ENCODE results near the gene STXBP6.
A peak's percentile ranks its signal among the peaks of the same experiment; 100 is the strongest.
"Not testable (repeated sequence)": the region's sequence is repeated elsewhere in the genome, so short reads cannot be mapped to it uniquely, and the experiment has no call there.

The STXBP6 gene

DNA sequence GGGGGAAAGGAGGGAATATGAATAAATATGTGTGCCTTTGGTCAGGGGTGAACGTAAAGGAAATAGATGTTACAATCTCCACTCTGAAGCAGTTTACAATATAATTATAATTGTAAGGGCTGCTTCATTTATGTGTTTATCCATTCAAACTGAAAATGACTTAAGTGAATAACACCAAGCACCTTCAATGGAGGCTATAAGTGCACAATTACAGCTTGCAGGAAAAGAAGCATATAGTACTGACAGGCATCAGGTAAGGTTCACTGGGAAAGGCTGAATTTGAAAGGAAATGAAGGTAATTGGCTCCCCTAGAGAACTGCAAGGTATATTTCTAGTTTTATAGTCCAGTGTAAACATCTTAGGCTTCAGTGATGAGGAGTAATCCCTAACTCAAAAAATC lies 192.7 kb downstream of the STXBP6 start:
- DNase-seq, result no peak
- intact Hi-C loops (cut with DNase I), result no loop called here

DNA sequence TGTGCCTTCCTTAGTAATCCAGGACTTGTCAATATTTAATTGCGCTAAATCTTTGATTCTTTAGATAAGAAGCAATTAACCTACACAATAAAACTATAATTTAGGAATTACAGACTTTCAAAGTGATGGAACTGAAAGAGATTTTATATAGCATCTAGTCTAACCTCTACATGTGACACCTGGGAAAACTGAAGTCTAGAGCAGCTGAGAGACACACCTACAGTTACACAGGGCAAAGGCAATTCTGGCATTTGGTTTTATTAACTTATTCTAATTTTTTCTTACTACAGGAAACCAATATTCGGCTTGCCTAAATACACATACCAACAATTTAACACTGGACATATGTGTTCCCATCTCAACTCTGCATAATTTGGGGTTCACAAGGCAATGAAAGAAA lies 196.5 kb downstream of the STXBP6 start:
- DNase-seq, result no peak
- intact Hi-C loops (cut with DNase I), result no loop called here

DNA sequence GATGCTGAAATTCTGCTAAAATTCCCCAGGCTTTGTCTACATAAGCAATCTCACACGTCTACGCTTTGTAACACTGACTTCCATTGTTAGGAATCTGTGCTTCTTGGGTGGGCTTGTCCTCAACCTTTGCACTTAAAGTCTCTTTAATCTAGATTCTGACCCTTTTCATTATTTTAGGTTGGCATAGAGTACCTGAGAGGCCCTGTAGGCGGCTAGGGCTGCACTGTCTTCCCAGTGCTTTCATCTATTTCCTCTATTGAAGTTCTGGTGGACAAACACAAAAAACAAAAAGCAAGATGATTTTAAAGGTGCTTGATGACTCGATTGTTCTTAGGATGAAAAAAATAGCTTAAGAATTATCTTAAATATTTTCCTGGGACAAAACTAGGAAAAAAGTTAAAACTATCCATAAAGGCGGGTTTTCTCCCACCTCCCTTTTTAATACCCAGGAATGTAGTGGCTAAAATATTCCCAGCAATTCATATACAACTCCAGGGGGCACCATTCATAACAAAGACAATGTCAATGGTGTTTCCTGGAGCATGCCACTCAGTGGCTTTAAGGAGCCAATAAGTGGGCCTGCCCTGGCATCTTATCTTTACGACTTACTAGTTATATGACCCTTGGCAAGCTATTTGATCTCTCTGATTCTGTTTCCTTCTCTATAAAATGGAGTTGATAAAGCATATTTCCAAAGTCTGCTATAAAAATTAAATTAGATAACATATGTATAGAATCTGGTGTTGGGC lies 197.5 kb downstream of the STXBP6 start:
- intact Hi-C loops (cut with DNase I), result no loop called here
- no peak for DNase-seq

DNA sequence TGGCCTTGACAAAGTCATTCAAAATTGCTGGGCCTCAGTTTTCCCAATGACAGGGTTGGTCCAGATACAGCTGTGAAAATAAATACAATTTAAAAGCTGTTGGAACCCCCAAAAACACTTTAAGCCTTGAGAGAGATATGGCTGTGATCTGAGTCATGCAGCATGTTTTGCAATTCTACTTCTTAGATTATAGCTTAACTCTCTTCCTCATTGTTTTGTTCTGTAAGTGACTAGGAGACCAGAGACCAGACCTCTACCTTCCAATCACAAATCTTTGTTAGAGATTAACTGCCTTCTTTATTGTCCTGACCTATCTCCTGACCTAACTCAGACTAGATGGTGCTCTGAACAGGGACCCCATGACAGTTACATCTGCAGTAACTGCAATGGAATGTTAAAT lies 198.1 kb downstream of the STXBP6 start:
- intact Hi-C loops (cut with DNase I), result no loop called here

DNA sequence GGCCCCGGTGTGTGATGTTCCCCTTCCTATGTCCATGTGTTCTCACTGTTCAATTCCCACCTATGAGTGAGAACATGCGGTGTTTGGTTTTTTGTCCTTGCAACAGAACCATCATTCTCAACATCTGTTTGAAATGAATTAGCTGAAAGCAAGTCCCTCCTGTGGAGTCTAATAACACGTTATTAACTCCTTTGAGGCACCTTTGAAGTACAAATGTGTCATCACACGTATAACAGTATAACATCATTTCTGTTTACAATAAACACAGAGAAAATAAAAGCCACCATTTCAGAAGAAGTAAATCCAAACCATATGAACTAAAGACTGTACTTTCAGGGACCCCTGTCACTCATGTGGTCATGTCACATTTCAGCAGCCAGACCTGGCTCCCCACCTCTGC lies 198.5 kb downstream of the STXBP6 start:
- DNase-seq, result no peak
- intact Hi-C loops (cut with DNase I), result no loop called here

More for the DNA sequence above, 198.1 kb downstream of the STXBP6 start:
- no peak for DNase-seq

DNA sequence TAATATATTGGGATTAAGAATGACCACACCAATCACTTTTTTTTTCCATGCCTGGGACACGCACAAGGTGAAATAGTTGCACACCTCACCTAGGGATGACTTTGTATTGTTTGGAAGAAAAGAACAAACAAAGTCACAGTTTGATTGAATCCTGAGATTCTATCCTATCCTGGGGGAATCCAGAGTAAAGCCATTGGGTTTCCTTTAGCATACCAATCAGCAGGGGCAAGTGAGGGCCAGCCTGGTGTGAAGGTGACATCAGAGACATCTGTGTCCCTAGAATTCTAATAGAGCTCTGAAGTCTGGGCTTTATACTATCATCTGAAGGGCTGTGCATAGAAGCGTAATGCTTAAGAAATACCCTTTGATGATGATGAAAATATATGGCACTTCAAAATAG lies 199.9 kb downstream of the STXBP6 start:
- no peak for DNase-seq
- intact Hi-C loops (cut with DNase I), result no loop called here

DNA sequence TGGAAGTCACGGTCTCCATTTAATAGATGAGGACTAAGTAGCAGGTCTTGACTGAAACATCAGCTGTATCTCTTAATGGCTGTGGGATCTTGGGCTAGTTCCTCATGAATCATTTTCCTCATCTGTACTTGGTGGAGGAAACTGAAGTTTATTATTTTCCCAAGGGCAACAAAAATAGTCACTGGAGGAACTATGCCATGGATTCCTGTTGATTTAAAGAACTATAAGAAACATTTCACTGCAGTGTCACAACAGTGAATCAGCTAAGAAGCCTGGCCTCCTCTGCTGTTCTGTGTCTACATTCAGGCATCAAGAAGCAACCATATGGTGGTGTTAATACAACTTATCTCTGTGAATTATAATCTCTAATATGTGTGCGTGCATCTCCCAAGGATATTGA lies 200.5 kb downstream of the STXBP6 start:
- DNase-seq, result no peak
- intact Hi-C loops (cut with DNase I), result no loop called here

DNA sequence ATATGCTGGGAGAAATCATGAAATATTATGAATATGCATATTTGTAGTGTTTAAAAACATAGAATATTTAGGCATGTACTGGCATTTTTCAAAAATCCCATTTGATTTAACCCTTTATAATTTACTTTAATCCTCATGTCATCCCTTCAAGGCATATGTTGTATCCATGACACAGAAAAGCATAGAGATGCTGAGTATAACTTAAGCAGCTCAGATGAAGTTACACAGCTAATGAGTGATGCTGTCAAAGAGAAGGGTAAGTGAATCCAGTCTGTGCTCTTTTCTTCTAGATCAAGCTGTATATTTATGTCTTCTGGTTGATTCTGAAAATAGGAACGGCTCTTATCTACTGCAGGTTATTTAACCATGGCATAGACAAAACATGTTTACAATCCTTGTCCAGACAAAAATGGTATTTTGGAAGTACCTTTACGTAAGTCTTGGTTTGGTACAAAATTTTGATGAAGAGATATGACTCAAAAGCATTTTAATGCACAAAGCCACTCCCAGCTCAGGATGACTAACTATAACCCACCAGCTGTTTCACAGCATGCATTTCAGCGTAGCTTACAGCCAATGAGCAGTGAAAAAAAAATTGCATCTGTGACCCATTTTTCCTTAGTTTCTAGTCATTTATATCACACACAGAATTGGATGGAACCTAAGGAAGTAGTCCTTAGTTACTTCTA lies 201.7 kb downstream of the STXBP6 start:
- peak in 15 of 42 donors; percentile 8 to 74 (median 35) for DNase-seq
- intact Hi-C loops (cut with DNase I), result no loop called here

DNA sequence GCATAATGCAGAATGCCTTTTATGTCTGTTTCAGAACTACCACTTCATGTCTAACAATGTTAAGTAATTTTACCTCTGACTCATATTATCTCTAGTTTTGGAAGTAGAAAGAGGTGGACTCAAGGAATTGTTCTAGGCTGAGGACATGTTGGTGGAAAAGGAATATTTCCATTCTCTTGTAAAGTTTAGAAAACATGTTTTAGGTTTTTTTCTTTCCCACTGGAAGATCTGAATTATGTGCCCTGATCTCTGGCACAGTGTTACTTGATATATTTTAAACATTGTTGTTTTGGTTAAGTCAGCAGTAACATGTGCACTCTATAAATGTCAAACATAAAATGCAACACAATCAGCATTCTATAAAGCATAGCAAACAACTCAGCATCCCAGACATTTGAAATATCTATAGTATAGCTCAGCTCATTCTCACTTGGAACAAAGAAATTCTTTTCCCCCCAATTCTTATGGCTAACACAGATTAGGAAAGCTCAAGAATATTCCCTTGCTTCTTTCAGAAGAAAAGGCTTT lies 202.3 kb downstream of the STXBP6 start:
- no peak for DNase-seq
- intact Hi-C loops (cut with DNase I), result no loop called here

DNA sequence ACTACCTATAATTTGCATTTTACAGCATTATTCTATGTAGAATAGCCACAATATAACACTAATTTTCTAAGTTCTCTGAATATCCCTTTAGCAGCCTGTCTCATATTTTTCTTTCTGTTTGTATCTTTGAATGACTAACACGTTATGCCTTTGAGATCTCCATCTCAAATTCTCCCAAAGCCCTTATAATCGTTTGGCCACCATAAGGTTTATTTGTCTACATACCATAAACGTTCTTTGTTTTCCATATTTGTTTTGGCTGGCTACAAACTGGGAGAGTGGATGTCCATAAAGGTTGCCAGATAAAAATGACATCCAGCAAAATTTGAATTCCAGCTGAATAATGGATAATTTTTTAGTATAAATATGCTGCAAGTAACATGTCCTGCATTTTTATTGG lies 203.7 kb downstream of the STXBP6 start:
- DNase-seq, result no peak
- intact Hi-C loops (cut with DNase I), result no loop called here

DNA sequence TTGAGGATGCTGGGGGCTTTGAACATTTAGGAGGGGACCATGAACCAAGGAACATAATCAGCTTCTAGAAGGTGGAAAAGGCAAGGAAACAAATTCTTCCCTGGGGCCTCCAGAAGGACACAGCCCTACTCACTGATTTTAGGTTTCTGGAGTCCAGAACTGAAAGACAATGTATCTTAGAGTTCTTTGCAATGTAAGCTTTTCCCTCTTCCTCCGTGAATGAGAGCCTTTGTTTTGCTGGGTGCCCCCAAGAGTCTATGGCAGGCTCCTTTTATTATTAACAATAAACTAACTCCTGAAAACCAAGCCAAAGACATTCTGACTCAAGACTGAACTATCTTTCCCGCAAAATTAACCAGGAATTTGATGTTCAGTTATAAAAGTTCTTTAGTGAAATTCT lies 204.1 kb downstream of the STXBP6 start:
- intact Hi-C loops (cut with DNase I), result no loop called here
- DNase-seq, result no peak

DNA sequence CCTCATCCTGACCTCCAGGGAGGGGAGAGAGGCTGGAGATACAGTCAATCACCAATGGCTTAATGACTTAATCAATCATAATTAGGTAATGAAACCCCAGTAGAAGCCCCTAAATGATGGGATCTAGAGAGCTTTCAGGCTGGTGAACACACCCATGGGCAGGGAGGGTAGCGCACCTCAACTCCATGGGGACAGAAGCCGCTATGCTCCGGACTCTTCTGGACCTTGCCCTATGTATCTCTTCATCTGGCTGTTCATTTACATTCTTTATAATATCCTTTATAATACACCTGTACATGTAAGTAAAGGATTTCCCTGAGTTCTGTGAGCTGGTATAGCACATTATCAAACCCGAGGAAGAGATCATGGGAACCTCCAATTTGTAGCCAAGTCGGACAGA lies 205.9 kb downstream of the STXBP6 start:
- intact Hi-C loops (cut with DNase I), result no loop called here

DNA sequence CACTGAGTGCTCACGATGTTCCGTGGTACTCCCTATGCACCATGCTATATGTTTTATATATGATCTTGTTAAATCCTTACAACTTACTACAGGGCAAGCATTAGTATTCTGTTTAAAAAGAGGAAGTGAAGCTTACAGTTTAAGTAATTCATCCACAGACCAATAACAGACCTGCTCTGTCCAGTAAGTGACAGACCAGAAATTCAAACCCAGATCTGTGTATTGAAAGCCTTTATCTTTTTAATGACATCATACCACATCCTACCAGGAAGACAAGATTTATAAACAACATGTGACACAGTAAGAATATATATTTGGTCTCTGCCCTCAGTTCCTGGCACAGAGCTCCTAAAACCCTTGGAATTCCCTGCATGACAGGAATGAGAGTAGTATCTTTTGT lies 206.5 kb downstream of the STXBP6 start:
- intact Hi-C loops (cut with DNase I), result no loop called here

More for the DNA sequence above, 205.9 kb downstream of the STXBP6 start:
- DNase-seq, result no peak

DNA sequence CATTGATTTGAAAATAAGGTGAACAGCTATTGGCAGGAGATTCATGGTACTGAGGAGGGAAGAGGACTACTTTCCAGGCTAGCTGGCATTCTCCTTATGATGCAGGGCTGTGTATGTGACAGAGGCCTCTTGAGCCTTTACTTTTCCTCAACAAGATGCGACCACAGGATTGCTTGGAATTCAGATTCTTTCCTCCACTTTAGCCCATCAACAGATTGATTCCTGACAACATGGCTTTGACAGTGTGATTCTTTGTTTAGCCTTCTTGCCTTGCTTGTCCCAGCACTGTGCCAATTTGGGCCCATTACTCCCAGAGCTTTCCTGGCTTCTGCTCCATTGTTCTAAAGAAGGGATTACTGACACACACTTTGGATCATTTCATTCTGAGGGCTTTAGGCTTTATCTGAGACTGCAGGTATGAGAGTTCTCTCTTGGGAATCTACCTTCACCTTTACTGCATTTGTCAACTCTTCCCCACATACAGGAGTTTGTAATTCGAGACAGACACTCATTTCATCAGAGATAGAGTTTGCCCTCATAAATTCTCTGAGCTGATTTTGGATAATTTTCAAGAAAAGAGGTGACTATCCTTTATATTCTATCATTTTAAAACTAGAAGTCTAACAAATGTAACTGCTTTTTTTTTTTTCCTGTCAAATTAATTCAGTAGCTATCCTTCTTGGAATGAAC lies 209.6 kb downstream of the STXBP6 start:
- intact Hi-C loops (cut with DNase I), result no loop called here
- DNase-seq, result no peak

More for the DNA sequence above, 206.5 kb downstream of the STXBP6 start:
- DNase-seq, result no peak

DNA sequence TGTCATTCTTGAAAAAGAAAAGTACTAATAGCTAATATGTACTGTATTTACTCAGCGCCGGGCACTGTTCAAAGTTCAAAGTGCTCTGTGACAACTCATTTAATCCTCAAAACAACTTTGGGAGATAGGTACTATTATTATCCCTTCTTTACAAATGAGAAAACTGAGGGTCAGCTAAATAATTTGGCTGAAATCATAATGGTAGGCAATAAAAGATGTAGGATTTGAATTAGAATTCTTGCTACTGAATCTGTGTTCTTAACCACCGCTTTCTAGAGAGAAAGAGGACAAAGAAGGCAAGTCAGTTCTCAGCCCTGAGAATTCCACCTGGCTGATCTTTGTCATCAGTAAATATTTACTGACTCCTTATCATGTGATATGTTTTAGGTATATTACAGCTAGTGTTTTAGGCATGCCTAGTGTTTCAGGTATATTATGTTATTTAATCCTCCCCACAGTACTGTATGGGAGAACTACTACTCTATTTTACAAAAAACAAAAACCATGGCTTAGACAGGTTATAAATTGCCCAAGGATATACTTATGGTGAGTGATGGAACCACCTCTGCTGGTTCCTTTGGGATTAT lies 210.2 kb downstream of the STXBP6 start:
- no peak for DNase-seq
- intact Hi-C loops (cut with DNase I), result no loop called here

DNA sequence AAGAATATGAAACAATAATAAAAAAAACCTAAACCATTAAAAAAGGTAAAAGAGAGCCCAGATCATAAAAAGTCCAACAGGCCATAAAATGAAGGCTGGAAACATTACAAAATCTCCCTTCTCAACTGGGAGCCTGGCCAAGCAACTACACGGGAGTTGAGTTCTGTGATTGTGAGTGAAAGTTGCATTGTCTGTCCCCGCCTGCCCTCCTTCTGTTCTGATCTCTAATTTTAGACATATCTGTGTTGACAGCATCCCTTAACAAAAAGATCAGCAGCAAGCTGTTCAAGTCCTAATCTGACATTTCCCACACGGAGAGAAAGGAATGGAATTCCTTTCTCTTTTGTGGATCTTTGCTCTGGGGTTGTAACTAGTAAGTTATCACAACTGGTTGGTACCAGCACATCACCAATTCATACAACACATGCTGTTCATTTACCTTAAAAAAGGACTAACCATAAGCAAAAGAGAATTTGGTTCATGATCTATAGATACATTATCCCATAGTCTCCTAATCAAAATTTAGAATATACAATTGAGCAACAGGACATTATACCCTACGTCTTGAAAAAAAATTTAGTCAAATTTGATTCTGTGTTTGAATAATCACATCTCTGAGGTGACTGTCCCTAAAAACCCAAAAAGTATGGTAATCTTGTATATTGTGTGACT lies 210.9 kb downstream of the STXBP6 start:
- peak in 25 of 42 donors; percentile 8 to 65 (median 34) for DNase-seq
- intact Hi-C loops (cut with DNase I), result no loop called here

DNA sequence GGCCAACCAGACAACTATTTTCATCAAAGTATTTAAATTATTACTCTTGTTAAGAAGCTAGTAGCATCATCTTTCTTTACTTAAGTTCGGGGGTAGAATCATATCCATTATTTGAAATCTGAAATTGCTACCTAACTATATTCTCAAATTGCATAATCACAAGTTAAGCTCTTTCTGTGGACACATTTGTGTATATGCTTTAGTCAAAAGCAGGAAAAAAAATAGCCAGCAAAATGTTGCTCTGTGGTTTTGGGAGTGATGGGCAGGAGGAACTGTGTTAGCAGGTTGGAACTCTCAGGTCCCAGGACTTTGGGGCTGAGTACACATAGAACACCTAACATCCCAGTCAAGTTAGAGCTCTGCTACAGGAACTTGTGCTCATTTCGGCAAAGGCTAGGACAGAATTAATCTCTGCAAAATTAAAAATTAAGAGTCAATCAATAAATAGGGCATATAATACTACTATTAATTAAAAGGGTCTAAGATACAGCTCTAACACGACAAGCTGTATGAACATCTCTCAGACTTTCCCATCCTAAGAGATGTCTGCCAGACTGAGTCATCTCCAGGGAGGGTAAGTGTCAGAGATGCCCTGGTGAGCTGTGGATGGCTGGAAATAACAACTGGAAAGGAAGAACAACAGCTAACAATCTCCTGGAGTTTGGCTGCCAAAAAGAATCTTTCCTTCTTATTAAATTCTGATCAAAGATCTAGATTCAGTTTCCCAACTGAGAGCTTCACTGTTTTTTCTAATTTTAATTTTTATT lies 212.5 kb downstream of the STXBP6 start:
- intact Hi-C loops (cut with DNase I), result no loop called here
- DNase-seq, result no peak

DNA sequence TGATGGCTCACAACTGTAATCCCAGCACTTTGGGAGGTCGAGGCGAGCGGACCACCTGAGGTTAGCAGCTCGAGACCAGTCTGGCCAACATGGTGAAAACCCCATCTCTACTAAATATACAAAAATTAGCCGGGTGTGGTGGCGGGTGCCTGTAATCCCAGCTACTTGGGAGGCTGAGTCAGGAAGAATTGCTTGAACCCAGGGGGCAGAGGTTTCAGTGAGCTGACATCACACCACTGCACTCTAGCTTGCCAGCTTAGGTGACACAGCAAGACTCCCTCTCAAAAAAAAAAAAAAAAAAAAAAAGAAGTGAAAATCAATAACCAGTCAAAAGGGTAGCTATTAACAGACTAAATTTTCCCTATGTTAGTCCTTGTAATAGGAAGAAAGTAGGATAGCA lies 213.6 kb downstream of the STXBP6 start:
- intact Hi-C loops (cut with DNase I); DNase-seq: not testable (repeated sequence)

All from head of caudate nucleus (tissue), 42 donors.